ENCODE measurements around the gene NBDY.

The NBDY gene

GRCh38 chrX:56736219-56736618 lies 7.2 kb downstream of the NBDY start:
- DNase-seq (ENCODE audit: low read depth), result no peak
- TF ChIP-seq CTCF (IDR thresholded peaks at IDR 0.05; ENCODE audit: insufficient read depth, low read depth, low read length, missing control alignments), result no peak
- no peak overlapping the region for H3K4me3 ChIP-seq (ENCODE audit: low read depth, low read length)

- TF ChIP-seq CTCF (IDR thresholded peaks at IDR 0.05; ENCODE audit: insufficient read depth, low read depth, low read length, missing control alignments), result no peak
- DNase-seq (ENCODE audit: low read depth), result no peak
These were observed 9.6 kb downstream of the NBDY start for GRCh38 chrX:56738670-56739069.

DNA sequence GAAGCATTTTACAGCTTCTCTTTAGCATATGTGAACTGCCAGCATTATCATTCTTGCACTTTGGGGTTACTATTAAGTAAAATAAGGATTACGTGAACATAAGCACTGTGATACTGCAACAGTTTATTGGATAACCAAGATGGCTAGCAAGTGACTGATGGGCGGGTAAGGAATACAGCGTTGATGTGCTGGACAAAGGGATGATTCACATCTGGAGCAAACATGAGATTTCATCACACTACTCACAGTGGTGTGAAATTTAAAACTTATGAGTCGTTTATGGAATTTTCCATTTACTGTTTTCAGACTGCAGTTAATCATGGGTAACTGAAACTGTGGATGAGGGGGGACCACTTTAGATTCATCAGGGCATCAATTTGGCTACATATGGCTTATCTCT lies 16.0 kb downstream of the NBDY start:
- TF ChIP-seq CTCF (IDR thresholded peaks at IDR 0.05; ENCODE audit: insufficient read depth, low read depth, low read length, missing control alignments), result no peak
- no peak overlapping the region for H3K4me3 ChIP-seq (ENCODE audit: low read depth, low read length)
- DNase-seq (ENCODE audit: low read depth), result no peak

More at GRCh38 chrX:56738670-56739069, 9.6 kb downstream of the NBDY start:
- no peak overlapping the region for H3K4me3 ChIP-seq (ENCODE audit: low read depth, low read length)

- TF ChIP-seq CTCF (IDR thresholded peaks at IDR 0.05; ENCODE audit: insufficient read depth, low read depth, low read length, missing control alignments), result no peak
- H3K4me3 ChIP-seq (ENCODE audit: low read depth, low read length), result no peak overlapping the region
- DNase-seq (ENCODE audit: low read depth), result no peak
These were observed 18.0 kb downstream of the NBDY start for GRCh38 chrX:56746996-56747395.

- TF ChIP-seq CTCF (IDR thresholded peaks at IDR 0.05; ENCODE audit: insufficient read depth, low read depth, low read length, missing control alignments), result no peak
- no peak overlapping the region for H3K4me3 ChIP-seq (ENCODE audit: low read depth, low read length)
- DNase-seq (ENCODE audit: low read depth), result no peak
These were observed 22.0 kb downstream of the NBDY start for GRCh38 chrX:56751071-56751470.

GRCh38 chrX:56757327-56757726 lies 28.3 kb downstream of the NBDY start:
- H3K4me3 ChIP-seq (ENCODE audit: low read depth, low read length), result no peak overlapping the region
- TF ChIP-seq CTCF (IDR thresholded peaks at IDR 0.05; ENCODE audit: insufficient read depth, low read depth, low read length, missing control alignments), result no peak
- DNase-seq (ENCODE audit: low read depth), result peak; percentile 38

DNA sequence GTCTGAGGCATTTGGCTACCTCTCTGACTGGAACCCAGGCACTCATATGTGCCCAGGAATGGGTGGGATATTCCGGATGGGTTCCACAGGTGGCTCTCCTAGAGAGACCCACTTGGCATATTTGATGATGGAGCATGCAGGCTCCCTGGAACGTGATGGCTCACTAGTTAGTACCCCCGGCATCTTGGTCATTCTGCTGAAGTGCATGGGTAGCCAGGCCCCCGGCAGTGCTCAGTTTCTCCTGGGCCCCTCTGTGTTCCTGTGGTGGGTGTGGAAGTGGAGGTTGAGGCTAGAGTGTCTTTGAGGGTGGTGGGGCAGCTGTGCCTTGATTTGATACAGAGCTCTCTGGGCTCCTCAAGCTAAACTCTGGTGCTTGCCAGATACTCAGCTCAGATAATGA lies 29.4 kb downstream of the NBDY start:
- no peak for TF ChIP-seq CTCF (IDR thresholded peaks at IDR 0.05; ENCODE audit: insufficient read depth, low read depth, low read length, missing control alignments)
- H3K4me3 ChIP-seq (ENCODE audit: low read depth, low read length), result no peak overlapping the region
- DNase-seq (ENCODE audit: low read depth), result no peak

Measured in GM12865 (cell line).